Peyer's patch (tissue), 4 donors: ENCODE measurements around the gene ANXA3.

Experiments
- POLR2A ChIP-seq, 2 donors: fragments of 450-650 bp; IDR thresholded peaks; one replicate each; pipeline ENCODE4 v1.5.1; 2017; ENCODE audit warnings: antibody characterized with exemption in 2 of 2, mild to moderate bottlenecking in 2 of 2, moderate library complexity in 2 of 2
- TF ChIP-seq, protein P1 (sequence below), 6 experiments: fragments of 450-650 bp in 4 of 6; fragments of 200-600 bp in 2 of 6; sonication (generic) in 1 of 6; IDR thresholded peaks; one replicate each; pipeline ENCODE4 v1.5.1; 2017 to 2019; ENCODE audit warnings: antibody characterized with exemption in 6 of 6, mild to moderate bottlenecking in 3 of 6, moderate library complexity in 1 of 6

DNA sequence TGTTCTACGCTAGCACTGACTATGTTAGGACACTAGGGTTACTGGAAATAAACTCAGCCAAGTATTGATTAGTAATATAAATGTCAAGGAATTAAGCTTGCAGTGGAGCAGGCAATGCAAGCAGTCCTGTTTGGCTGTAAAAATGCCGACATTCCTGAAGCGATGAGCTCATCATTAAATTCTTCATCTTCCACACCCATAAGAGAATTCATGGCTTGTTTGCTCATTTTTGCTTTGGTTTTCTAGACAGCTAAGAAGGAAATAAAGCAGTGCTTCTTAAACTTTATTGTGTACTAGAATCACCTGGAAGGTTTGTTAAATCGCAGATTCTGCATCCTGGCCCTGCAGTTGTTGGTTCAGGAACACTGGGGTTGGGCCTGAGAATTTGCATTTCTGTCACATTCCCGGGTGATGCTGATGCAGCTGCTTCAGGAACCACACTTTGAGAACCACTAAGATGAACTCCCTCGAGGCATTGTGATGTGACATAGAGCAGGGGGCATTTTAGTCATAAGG lies 17.8 kb downstream of the ANXA3 start:
- no peak for TF ChIP-seq POLR2A (IDR thresholded peaks at IDR 0.05)
- TF ChIP-seq, protein P1, sequence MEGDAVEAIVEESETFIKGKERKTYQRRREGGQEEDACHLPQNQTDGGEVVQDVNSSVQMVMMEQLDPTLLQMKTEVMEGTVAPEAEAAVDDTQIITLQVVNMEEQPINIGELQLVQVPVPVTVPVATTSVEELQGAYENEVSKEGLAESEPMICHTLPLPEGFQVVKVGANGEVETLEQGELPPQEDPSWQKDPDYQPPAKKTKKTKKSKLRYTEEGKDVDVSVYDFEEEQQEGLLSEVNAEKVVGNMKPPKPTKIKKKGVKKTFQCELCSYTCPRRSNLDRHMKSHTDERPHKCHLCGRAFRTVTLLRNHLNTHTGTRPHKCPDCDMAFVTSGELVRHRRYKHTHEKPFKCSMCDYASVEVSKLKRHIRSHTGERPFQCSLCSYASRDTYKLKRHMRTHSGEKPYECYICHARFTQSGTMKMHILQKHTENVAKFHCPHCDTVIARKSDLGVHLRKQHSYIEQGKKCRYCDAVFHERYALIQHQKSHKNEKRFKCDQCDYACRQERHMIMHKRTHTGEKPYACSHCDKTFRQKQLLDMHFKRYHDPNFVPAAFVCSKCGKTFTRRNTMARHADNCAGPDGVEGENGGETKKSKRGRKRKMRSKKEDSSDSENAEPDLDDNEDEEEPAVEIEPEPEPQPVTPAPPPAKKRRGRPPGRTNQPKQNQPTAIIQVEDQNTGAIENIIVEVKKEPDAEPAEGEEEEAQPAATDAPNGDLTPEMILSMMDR (IDR thresholded peaks at IDR 0.05), result no peak
